Measurements from ENCODE around the gene RPL7A.
"Not testable (repeated sequence)": the region's sequence is repeated elsewhere in the genome, so short reads cannot be mapped to it uniquely, and the experiment has no call there.

GRCh38 chr9:133299996-133300395 is 48.0 kb upstream of the RPL7A start:
- not testable (repeated sequence) for TF ChIP-seq BHLHE40 (IDR thresholded peaks at IDR 0.05; ENCODE audit: borderline replicate concordance); ZNF384 (IDR thresholded peaks at IDR 0.05); CTBP1 (IDR thresholded peaks at IDR 0.05; ENCODE audit: borderline replicate concordance); ELF4 (IDR thresholded peaks at IDR 0.05); FOXK2 (IDR thresholded peaks at IDR 0.05); TARDBP (IDR thresholded peaks at IDR 0.05); SP1 (IDR thresholded peaks at IDR 0.05)
